Loucy (cell line): ENCODE results near the gene MMP15.

ENCODE experiments used
- CTCF ChIP-seq: fragments of 200-600 bp; sonication (generic); conservative IDR thresholded peaks from 2 replicates; pipeline ENCODE4 v1.5.1; 2014; ENCODE audit warnings: mild to moderate bottlenecking, antibody characterized with exemption, low read length
- EZH2phosphoT487 ChIP-seq: fragments of 200-600 bp; IDR thresholded peaks from 2 replicates; pipeline ENCODE4 v1.6.1; 2018; ENCODE audit warnings: antibody characterized with exemption, mild to moderate bottlenecking, moderate library complexity, borderline replicate concordance

GRCh38 chr16:57998992-57999365 lies 26.6 kb upstream of the MMP15 start:
- no peak for TF ChIP-seq CTCF
- no peak for TF ChIP-seq EZH2phosphoT487
